ENCODE data around the gene SYP.

SYP gene

DNA sequence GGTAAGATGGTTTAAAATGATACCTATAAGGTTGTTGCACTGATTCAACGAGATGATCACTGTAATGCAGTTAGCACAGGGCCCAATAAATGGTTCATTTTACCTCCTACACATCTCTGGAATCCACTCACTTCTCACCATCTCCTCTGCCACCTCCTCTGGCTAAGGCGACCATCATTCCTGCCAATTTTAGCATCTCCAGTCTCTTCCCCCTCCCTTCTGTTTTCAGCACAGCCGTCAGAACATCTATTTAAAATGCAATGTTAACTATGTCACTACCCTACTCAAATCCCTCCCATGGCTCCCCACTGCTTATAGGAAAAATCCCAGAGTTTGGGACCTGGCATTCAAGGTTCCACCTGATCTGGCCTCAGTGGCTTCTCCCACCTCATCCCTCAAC, 3.5 kb upstream of the SYP start:
- Histone ChIP-seq H3K4me1 (ENCODE audit: control insufficient read depth, low read depth, low read length) (no peaks in the 10 kb centered on the region), H3K27ac (ENCODE audit: low read length) (no peak overlapping the region), H3K4me3 (ENCODE audit: low read length) (no peak overlapping the region), H3K9ac (ENCODE audit: low read length) (no peak overlapping the region), H3K27me3 (ENCODE audit: control insufficient read depth, insufficient read depth, low read length) (no peaks in the 10 kb centered on the region), H3K9me3 (ENCODE audit: control insufficient read depth, low read depth, low read length) (peaks cover 4% of the 10 kb centered on the region), H3K36me3 (ENCODE audit: control insufficient read depth, low read depth, low read length) (no peaks in the 10 kb centered on the region)

DNA sequence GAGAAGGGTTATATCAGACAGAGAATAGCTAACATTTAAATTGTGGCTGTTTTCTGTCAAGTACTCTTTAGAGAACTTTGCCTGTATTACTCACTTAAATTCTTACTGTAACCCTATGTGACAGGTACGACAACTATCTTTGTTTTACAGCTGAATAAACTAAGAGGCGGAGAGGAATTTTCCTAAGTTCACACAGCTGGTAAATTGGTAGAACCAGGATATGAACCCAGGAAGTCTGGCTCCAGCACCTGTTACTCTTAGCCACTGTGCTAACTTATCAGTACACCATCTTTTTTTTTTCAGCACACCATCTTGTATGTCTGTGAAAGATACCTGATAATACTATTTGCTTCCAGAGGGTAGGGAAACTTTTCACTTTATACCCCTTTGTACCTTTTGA, 2.0 kb upstream of the SYP start:
- Histone ChIP-seq H3K36me3 (ENCODE audit: control insufficient read depth, low read depth, low read length) (no peaks in the 10 kb centered on the region), H3K27me3 (ENCODE audit: control insufficient read depth, insufficient read depth, low read length) (no peaks in the 10 kb centered on the region), H3K9me3 (ENCODE audit: control insufficient read depth, low read depth, low read length) (peaks cover 8% of the 10 kb centered on the region), H3K4me1 (ENCODE audit: control insufficient read depth, low read depth, low read length) (no peaks in the 10 kb centered on the region), H3K9ac (ENCODE audit: low read length) (no peak overlapping the region), H3K27ac (ENCODE audit: low read length) (no peak overlapping the region), H3K4me3 (ENCODE audit: low read length) (no peak overlapping the region)

DNA sequence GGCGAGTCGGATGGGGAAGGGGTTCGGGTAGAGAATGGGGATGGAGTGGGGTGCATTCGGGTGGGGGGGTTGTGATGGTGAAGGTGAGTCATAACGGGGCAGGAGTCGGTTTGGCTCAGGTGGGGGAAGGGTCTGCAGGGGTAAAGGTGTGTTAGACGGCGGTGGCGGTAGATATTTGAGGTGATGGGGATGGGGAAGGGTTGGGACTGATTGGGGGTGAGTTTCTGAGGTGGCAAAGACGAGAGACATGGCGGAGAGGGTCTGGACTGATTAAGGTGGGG, 738 bp downstream of the SYP start:
- no peaks in the 10 kb centered on the region for H3K27me3 ChIP-seq (ENCODE audit: control insufficient read depth, insufficient read depth, low read length)
- no peaks in the 10 kb centered on the region for H3K36me3 ChIP-seq (ENCODE audit: control insufficient read depth, low read depth, low read length)
- H3K4me1 ChIP-seq (ENCODE audit: control insufficient read depth, low read depth, low read length) = no peaks in the 10 kb centered on the region
- H3K9ac ChIP-seq (ENCODE audit: low read length) = no peak overlapping the region
- no peak overlapping the region for H3K27ac ChIP-seq (ENCODE audit: low read length)
- H3K4me3 ChIP-seq (ENCODE audit: low read length) = peak overlapping the region; percentile 56
- H3K9me3 ChIP-seq (ENCODE audit: control insufficient read depth, low read depth, low read length) = peaks cover 4% of the 10 kb centered on the region

DNA sequence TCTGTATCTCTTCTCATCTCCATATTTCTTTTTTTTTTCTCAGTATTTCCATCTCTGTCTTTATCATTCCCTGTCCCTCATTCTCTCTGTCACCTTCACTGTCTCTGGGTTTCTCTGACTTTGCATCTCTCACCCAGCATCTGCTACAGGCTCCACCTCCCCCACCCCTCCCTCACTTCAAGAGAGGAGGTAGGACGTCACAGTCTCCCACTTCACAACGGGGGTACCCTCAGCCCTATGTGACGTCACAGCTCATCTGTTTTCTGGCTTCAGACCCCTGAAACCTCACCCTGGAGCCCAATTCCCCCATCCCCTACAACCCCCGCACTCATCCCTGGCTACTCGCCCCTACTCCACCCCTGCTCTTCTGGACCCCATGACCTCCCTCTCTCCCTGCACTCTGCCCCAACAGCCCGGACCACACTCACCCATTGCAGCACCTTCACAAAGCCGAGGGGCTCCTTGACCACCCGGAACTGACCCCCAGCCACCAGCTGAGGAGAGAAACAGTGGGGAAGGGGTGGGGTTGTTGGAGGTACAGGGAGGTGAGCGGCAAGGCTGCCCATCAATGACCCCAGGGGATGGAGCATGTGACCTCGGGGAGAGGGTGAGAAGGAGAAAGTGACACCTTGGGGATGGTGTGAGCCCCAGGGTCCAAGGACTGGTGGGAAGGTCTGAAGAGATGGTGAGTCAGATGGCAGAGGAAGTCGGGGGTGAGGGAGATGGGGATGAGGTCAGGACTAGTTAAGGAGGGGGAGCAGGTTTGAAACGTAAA, 1.3 kb downstream of the SYP start:
- no peak overlapping the region for H3K9ac ChIP-seq (ENCODE audit: low read length)
- peaks cover 4% of the 10 kb centered on the region for H3K9me3 ChIP-seq (ENCODE audit: control insufficient read depth, low read depth, low read length)
- no peak overlapping the region for H3K27ac ChIP-seq (ENCODE audit: low read length)
- H3K27me3 ChIP-seq (ENCODE audit: control insufficient read depth, insufficient read depth, low read length) = no peaks in the 10 kb centered on the region
- H3K36me3 ChIP-seq (ENCODE audit: control insufficient read depth, low read depth, low read length) = no peaks in the 10 kb centered on the region
- peak overlapping the region; percentile 56 for H3K4me3 ChIP-seq (ENCODE audit: low read length)
- no peaks in the 10 kb centered on the region for H3K4me1 ChIP-seq (ENCODE audit: control insufficient read depth, low read depth, low read length)

DNA sequence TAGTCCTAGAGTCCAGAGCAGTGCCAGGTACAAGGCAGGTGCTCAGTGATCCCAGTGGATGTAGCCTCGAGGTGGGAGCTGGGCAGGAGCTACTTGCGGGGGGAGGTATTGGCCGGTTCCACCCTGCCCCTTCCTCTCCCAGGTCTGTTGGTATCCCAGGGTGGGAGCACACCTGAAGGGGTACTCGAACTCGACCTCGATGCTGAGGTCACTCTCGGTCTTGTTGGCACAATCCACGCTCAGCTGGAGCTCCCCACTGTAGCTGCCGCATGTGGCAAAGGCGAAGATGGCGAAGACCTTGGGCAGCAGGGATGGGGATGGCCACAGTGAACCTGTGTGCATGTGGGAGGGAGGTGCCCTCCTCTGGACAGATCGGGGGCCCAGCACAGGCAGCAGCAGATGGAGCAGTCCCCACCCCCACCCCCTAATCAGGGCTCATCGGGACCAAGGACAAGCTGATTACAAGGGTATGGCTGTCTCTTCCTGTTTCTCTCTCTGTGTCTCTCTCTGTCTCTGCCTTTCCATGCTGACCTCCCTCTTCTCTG, 2.4 kb downstream of the SYP start:
- Histone ChIP-seq H3K9me3 (ENCODE audit: control insufficient read depth, low read depth, low read length) (peaks cover 4% of the 10 kb centered on the region), H3K27ac (ENCODE audit: low read length) (no peak overlapping the region), H3K9ac (ENCODE audit: low read length) (no peak overlapping the region), H3K36me3 (ENCODE audit: control insufficient read depth, low read depth, low read length) (no peaks in the 10 kb centered on the region), H3K4me1 (ENCODE audit: control insufficient read depth, low read depth, low read length) (no peaks in the 10 kb centered on the region), H3K27me3 (ENCODE audit: control insufficient read depth, insufficient read depth, low read length) (no peaks in the 10 kb centered on the region), H3K4me3 (ENCODE audit: low read length) (no peak overlapping the region)

DNA sequence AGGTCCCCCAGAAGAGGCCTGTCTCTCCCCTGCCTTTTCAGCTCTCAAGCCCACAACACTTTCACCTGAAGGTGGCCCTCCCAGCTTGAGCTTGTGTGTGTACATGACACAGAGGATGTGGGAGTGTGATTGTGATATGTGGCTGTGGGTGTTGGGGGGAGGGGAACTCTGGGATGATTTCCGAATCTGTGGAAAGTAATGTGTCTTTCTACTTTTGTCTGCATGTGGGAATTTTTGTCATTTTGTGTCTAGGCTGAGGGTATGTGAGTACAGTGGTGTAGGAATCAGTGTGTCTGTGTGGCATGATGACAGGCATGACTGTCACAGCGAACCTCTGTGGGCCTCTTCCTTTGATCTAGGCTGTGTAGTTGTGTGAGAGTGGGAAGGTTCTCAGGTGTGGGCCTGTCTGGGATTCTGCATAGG, 6.4 kb downstream of the SYP start:
- H3K36me3 ChIP-seq (ENCODE audit: control insufficient read depth, low read depth, low read length) = no peaks in the 10 kb centered on the region
- no peak overlapping the region for H3K27ac ChIP-seq (ENCODE audit: low read length)
- H3K9me3 ChIP-seq (ENCODE audit: control insufficient read depth, low read depth, low read length) = peaks cover 4% of the 10 kb centered on the region
- H3K9ac ChIP-seq (ENCODE audit: low read length) = no peak overlapping the region
- H3K4me1 ChIP-seq (ENCODE audit: control insufficient read depth, low read depth, low read length) = no peaks in the 10 kb centered on the region
- no peak overlapping the region for H3K4me3 ChIP-seq (ENCODE audit: low read length)
- H3K27me3 ChIP-seq (ENCODE audit: control insufficient read depth, insufficient read depth, low read length) = no peaks in the 10 kb centered on the region

DNA sequence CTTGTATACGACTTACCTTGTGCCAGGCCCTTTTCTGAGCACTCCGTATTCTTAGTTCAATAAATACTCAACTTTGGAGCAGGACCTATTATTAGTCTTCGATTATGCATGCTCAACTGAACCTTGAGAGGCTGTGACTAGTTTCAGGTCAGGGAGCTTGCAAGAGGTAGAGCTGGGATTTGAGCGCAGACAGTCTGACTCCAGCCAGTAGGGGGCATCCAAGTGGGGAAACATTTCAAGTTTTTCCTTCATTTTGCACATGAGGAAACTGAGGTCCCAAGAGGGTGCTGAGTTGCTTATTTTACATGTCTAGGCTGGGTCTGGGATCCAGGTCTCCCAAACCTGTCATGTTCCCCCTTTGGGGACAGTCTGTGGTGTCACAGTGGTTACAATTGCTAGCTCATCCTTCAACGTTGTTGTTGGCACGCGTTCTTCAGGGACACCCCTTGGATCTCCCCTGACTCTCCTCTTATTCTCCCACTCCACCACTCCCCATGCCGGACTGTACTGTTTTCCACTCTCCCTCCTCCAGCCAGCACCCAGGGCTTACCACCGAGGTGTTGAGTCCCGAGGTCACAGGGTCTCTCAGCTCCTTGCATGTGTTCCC, 7.2 kb downstream of the SYP start:
- peaks cover 4% of the 10 kb centered on the region for H3K9me3 ChIP-seq (ENCODE audit: control insufficient read depth, low read depth, low read length)
- no peaks in the 10 kb centered on the region for H3K27me3 ChIP-seq (ENCODE audit: control insufficient read depth, insufficient read depth, low read length)
- no peak overlapping the region for H3K9ac ChIP-seq (ENCODE audit: low read length)
- no peaks in the 10 kb centered on the region for H3K4me1 ChIP-seq (ENCODE audit: control insufficient read depth, low read depth, low read length)
- H3K4me3 ChIP-seq (ENCODE audit: low read length) = no peak overlapping the region
- H3K36me3 ChIP-seq (ENCODE audit: control insufficient read depth, low read depth, low read length) = no peaks in the 10 kb centered on the region
- no peak overlapping the region for H3K27ac ChIP-seq (ENCODE audit: low read length)

DNA sequence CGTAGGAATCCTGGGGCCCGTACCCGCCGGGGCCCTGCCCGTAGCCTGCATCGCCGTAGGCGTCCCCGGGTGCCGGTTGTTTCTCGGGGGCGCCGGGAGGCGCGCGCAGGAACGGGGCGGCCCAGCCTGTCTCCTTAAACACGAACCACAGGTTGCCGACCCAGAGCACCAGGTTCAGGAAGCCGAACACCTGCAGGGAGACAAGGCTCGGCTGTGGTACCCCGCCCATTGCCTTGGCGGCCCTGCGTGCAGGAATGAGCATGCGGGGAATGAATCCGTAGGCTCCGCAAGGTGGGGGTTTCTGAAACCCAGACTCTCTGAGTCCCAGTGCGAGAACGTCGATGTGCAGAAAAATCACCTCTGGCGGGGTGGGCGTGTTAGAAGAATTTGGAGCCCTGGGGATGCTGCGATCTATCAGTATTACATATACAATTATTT, 8.4 kb downstream of the SYP start:
- peak overlapping the region; percentile 66 for H3K9ac ChIP-seq (ENCODE audit: low read length)
- H3K36me3 ChIP-seq (ENCODE audit: control insufficient read depth, low read depth, low read length) = no peaks in the 10 kb centered on the region
- H3K9me3 ChIP-seq (ENCODE audit: control insufficient read depth, low read depth, low read length) = no peaks in the 10 kb centered on the region
- H3K4me1 ChIP-seq (ENCODE audit: control insufficient read depth, low read depth, low read length) = no peaks in the 10 kb centered on the region
- H3K4me3 ChIP-seq (ENCODE audit: low read length) = peak overlapping the region; percentile 68
- peak overlapping the region; percentile 31 for H3K27ac ChIP-seq (ENCODE audit: low read length)
- H3K27me3 ChIP-seq (ENCODE audit: control insufficient read depth, insufficient read depth, low read length) = no peaks in the 10 kb centered on the region

DNA sequence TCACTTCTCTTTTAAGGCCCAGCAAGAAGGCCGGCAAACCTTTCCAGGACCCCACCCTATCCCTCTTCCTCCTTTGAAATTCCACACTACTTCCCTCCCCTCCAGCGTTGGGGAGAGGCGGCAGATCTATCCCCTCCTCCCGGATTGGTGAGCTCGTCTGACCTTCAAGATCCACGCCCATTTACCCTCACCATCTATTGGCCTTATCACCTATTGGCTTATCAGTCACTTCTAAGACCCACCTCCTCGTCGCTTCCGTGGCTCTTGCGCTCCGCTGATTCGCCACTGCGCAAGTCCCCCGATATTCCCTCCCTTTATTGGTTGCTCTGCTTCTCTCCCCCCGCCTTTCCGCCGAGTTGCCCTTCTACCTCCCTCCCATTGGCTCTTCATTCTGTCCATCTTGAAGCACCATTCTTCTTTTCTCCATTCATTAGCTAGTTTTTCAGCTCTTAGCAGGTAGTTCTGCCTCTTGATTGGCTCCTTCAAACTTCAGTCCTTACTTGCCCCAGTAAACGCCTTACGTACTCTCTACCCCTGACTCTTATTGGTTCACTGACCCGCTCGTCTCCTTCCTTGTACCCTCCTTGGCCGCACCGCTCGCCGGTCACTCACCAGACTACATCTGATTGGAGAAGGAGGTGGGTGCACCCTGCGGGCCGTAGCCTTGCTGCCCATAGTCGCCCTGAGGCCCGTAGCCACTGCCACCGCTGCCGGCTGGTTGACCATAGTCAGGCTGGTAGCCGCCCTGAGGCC, 9.0 kb downstream of the SYP start:
- Histone ChIP-seq H3K27me3 (ENCODE audit: control insufficient read depth, insufficient read depth, low read length) (no peaks in the 10 kb centered on the region), H3K36me3 (ENCODE audit: control insufficient read depth, low read depth, low read length) (no peaks in the 10 kb centered on the region), H3K4me1 (ENCODE audit: control insufficient read depth, low read depth, low read length) (no peaks in the 10 kb centered on the region), H3K9ac (ENCODE audit: low read length) (peak overlapping the region; percentile 66), H3K9me3 (ENCODE audit: control insufficient read depth, low read depth, low read length) (no peaks in the 10 kb centered on the region), H3K4me3 (ENCODE audit: low read length) (peak overlapping the region; percentile 68), H3K27ac (ENCODE audit: low read length) (peak overlapping the region; percentile 31)

DNA sequence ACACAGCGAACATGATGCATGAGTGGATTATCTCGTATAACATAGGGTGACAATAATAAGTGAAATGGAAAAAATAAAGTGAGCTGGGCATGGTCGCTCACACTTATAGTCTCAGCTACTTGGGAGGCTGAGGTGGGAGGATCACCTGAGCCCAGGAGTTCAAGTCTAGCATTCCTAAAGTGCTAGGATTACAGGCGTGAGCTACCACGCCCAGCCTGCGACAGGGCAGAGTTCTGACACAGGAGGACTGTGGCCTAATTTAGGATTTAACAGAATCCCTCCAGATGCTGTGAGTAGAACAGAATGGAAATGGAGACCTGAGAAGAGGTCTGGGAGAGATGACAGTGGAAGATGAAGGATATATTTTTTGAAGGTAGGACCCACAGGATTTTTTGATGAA, 10.4 kb downstream of the SYP start:
- Histone ChIP-seq H3K27ac (ENCODE audit: low read length) (no peak overlapping the region), H3K4me3 (ENCODE audit: low read length) (no peak overlapping the region), H3K9ac (ENCODE audit: low read length) (no peak overlapping the region), H3K27me3 (ENCODE audit: control insufficient read depth, insufficient read depth, low read length) (no peaks in the 10 kb centered on the region), H3K36me3 (ENCODE audit: control insufficient read depth, low read depth, low read length) (no peaks in the 10 kb centered on the region), H3K9me3 (ENCODE audit: control insufficient read depth, low read depth, low read length) (no peaks in the 10 kb centered on the region), H3K4me1 (ENCODE audit: control insufficient read depth, low read depth, low read length) (no peaks in the 10 kb centered on the region)

DNA sequence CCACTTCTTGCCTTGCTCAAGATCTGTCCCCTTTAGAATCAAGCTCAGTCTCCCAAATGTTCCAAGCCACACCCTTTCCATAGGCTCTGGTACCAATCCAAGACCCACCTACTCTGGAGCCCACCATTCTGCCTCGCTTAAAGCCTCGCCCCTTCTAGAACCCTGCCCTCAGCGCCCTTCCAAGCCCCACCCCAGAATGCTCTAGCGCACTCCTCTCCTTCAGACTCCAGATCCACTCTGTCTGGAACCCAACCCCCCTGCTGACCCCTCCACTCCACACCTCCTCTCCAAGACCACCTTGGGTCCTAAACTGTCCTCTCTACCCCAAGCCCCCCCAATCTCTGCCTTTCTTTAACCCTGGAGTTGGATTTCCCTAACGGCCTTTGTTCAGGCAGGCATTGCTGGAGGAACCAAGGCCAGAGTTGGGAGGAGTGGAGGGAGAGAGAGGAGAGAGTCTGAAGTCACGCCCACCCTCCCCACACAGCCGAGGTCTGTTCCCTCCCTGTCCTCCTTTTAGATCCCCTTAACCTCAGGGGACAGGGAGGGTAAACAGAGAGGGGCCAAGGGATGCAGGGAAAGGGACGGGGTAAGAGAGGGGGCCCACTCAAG, 11.4 kb downstream of the SYP start:
- Histone ChIP-seq H3K9ac (ENCODE audit: low read length) (no peak overlapping the region), H3K27me3 (ENCODE audit: control insufficient read depth, insufficient read depth, low read length) (no peaks in the 10 kb centered on the region), H3K9me3 (ENCODE audit: control insufficient read depth, low read depth, low read length) (no peaks in the 10 kb centered on the region), H3K36me3 (ENCODE audit: control insufficient read depth, low read depth, low read length) (no peaks in the 10 kb centered on the region), H3K27ac (ENCODE audit: low read length) (no peak overlapping the region), H3K4me1 (ENCODE audit: control insufficient read depth, low read depth, low read length) (no peaks in the 10 kb centered on the region), H3K4me3 (ENCODE audit: low read length) (no peak overlapping the region)

Measured in iPS-18a (cell line).